AG04450 (cell line): ENCODE data around the gene IL3RA. TPM values are rescaled to one million over a fixed set of nuclear protein-coding genes. Genes with fewer than 3 reads are reported as not detected.

Experiments
- CTCF ChIA-PET: fragments of 300-600, 350-600 bp; formaldehyde crosslinking; extraction: SDS; loops from one replicate; lab custom pipeline; 2022; ENCODE audit warnings: antibody characterized with exemption, inconsistent platforms; lab: Charles Lee
- POLR2A ChIA-PET: fragments of 350-600 bp; formaldehyde crosslinking; extraction: SDS; loops from one replicate; lab custom pipeline; 2021; ENCODE audit warnings: antibody characterized with exemption, inconsistent platforms; lab: Yijun Ruan, JAX
- DNase-seq: peaks from one replicate; pipeline ENCODE4 v3.0.0-alpha.2; 2011; ENCODE audit warnings: low read depth, low spot score
- H3K27ac ChIP-seq: one replicate; pipeline ENCODE4 v1.5.1; 2012; ENCODE audit warnings: low read depth, low read length, control low read depth
- H3K27me3 ChIP-seq: one replicate; pipeline ENCODE4 v1.6.0; 2012; ENCODE audit warnings: low read length; ENCODE audit not compliant: control insufficient read depth, insufficient read depth
- H3K4me3 ChIP-seq: 2 replicates; pipeline ENCODE4 v1.5.1; 2011; ENCODE audit warnings: mild to moderate bottlenecking, low read depth, low read length, control low read depth
- H3K9me3 ChIP-seq: 2 replicates; pipeline ENCODE4 v1.5.1; 2012; ENCODE audit warnings: low read length; ENCODE audit not compliant: control insufficient read depth, insufficient read depth
- polyA plus RNA-seq: library from polyadenylated mRNA; depleted of rRNA; stranded (reverse); fragments of >200 nt; gene quantifications from 2 replicates; pipeline ENCODE4 v1.2.3, GENCODE V29; 2011; rRNA removed
- small RNA-seq: library from RNA; depleted of rRNA; stranded (forward); fragments of <200 nt; gene quantifications from one replicate; pipeline ENCODE3, GENCODE V24; 2012; ENCODE audit warnings: low read depth; ENCODE audit not compliant: insufficient read length
- TF ChIP-seq, protein P1 (sequence below): IDR thresholded peaks from 2 replicates; pipeline ENCODE4 v1.5.1; 2011; ENCODE audit warnings: low read depth, low read length, control low read depth, inconsistent platforms

Gene IL3RA
- polyA plus RNA-seq, 1 experiment: not detected

DNA sequence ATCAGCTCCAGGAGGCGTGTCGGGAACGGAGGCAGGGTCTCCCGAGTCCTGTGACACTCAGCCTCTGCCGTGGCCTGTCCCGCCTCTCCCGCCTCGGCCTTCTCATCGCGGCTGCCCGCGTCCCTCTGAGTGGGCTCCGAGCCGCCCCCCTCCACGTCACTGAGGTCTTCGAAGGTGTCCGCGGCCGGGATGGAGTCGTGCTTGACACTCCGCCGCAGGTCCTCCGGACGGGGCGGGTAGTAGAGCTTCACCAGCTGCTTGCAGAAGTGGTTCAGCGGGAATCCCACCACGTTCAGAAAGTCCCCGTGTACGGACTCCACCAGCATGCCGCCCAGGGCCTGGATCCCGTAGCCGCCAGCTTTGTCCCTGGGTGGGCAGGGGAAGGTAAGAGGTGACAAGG, 91.2 kb downstream of the IL3RA start:
- TF ChIP-seq, protein P1, sequence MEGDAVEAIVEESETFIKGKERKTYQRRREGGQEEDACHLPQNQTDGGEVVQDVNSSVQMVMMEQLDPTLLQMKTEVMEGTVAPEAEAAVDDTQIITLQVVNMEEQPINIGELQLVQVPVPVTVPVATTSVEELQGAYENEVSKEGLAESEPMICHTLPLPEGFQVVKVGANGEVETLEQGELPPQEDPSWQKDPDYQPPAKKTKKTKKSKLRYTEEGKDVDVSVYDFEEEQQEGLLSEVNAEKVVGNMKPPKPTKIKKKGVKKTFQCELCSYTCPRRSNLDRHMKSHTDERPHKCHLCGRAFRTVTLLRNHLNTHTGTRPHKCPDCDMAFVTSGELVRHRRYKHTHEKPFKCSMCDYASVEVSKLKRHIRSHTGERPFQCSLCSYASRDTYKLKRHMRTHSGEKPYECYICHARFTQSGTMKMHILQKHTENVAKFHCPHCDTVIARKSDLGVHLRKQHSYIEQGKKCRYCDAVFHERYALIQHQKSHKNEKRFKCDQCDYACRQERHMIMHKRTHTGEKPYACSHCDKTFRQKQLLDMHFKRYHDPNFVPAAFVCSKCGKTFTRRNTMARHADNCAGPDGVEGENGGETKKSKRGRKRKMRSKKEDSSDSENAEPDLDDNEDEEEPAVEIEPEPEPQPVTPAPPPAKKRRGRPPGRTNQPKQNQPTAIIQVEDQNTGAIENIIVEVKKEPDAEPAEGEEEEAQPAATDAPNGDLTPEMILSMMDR: no peak
- POLR2A ChIA-PET: no interaction called here
- no peaks in the 10 kb centered on the region for H3K27me3 ChIP-seq
- CTCF ChIA-PET: no interaction called here
- no peak overlapping the region for H3K27ac ChIP-seq
- no peak for DNase-seq
- H3K9me3 ChIP-seq: peaks cover 11% of the 10 kb centered on the region
- no peak overlapping the region for H3K4me3 ChIP-seq

DNA sequence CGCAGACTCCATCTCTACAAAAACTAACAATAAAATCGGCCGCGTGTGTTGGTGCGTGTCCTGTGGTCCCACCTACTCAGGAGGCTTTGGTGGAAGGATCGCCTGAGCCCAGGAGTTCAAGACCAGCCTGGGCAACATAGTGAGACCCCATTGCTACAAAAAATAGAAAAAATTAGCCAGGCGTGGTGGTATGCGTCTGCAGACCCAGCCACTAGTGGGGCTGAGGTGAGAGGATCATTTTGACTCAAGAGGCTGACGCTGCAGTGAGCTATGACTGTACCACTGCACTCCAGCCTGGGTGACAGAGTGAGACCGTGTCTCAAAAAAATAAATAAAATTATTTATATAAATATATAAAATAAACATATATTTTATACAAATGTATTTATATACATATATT, 93.9 kb downstream of the IL3RA start:
- ChIA-PET POLR2A (no interaction called here), CTCF (no interaction called here)
- Histone ChIP-seq H3K27ac (no peak overlapping the region), H3K9me3 (peaks cover 5% of the 10 kb centered on the region; the same call in 1 of the 2 replicates), H3K27me3 (no peaks in the 10 kb centered on the region), H3K4me3 (no peak overlapping the region)
- no peak for DNase-seq
- TF ChIP-seq, protein P1: no peak

Small RNAs within 50 kb of the gene (small RNA-seq; reads per million reads assigned to genes)
- gene MIR3690 (not detected), gene RNA5SP498 (not detected)

Other genes starting within 250 kb of the IL3RA start
- gene CRLF2, start 124.1 kb upstream of the IL3RA start, polyA plus RNA-seq: not detected in 2 replicates
- gene CSF2RA, start 68.0 kb upstream of the IL3RA start, polyA plus RNA-seq: not detected in 2 replicates
- gene SLC25A6, start 55.3 kb downstream of the IL3RA start, polyA plus RNA-seq: 273 and 404 TPM in 2 replicates
- 18.9 and 23.1 TPM in 2 replicates for gene ASMTL, start 116.1 kb downstream of the IL3RA start, polyA plus RNA-seq
- not detected in 2 replicates for gene P2RY8, start 200.4 kb downstream of the IL3RA start, polyA plus RNA-seq